Keratinocyte (primary cell): ENCODE data around the gene MAN1C1.

Experiments
- CTCF ChIP-seq, 3 experiments: IDR thresholded peaks in 1 of 3; conservative IDR thresholded peaks in 1 of 3; optimal IDR thresholded peaks in 1 of 3; 2 replicates in 2 of 3; 3 replicates in 1 of 3; pipeline versions ENCODE3 to v1.5.1; 2011; ENCODE audit warnings: low read length in 3 of 3, mild to moderate bottlenecking in 3 of 3, moderate library complexity in 2 of 3, control low read depth in 1 of 3, inconsistent platforms in 1 of 3; ENCODE audit not compliant: insufficient read depth in 2 of 3; ENCODE audit errors: extremely low read depth in 1 of 3
- EZH2 ChIP-seq: IDR thresholded peaks from one replicate; pipeline ENCODE4 v1.6.1; 2012; ENCODE audit warnings: inconsistent platforms, mild to moderate bottlenecking, low read length, moderate library complexity

DNA sequence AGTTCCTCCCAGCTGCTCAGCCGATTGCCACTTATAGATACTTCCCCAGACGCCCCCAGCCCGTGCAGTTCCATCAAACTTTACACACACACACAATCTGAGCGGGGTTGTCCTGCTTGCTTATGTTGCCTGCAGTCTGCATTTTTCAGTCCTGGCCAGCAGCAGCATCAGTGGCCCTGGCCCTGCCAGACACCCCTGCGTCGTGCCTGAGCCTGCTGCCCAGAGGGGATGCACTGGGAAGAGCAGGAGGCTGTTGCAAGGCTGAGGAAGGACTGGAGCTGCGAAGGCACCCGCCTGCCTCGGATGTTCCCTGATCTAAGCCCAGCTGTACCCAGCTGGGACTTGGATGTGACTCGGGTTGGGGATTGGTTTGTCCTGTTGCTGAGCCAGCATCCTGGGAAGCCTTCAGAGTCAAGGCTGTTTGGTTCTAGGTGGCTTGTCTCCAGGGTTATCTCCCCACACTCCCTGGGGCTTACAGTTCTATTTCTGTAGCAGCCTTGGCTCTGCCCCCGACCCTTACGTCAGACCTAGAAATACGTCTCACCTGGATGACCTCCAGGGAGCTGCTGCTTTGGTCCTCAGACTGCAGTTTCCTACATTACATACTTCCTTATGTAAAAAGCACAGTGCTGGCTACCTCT, 42.3 kb downstream of the MAN1C1 start:
- no peak for TF ChIP-seq CTCF (optimal IDR thresholded peaks at IDR 0.05 in 1 of 3, IDR thresholded peaks at IDR 0.05 in 1 of 3, conservative IDR thresholded peaks at IDR 0.05 in 1 of 3; ENCODE audit: extremely low read depth in 1 of 3, insufficient read depth in 2 of 3, low read length in 3 of 3)
- TF ChIP-seq EZH2: no peak
